Mesenchymal stem cell (in vitro differentiated cells and primary cell): ENCODE measurements around the gene PIK3CB.

Experiments
- DNase-seq: peaks from one replicate; pipeline ENCODE4 v3.0.0-alpha.2; 2013
- H2AFZ ChIP-seq: one replicate; pipeline ENCODE4 v1.6.1; 2013; ENCODE audit warnings: low read depth, mild to moderate bottlenecking, control low read depth, inconsistent platforms, low read length, moderate library complexity
- H2AK5ac ChIP-seq: 2 replicates; pipeline ENCODE4 v1.6.1; 2013; ENCODE audit warnings: low read length, moderate library complexity, mild to moderate bottlenecking, inconsistent platforms; ENCODE audit not compliant: severe bottlenecking
- H2BK120ac ChIP-seq: one replicate; pipeline ENCODE4 v1.6.1; 2013; ENCODE audit warnings: low read depth, mild to moderate bottlenecking, inconsistent platforms, low read length, moderate library complexity
- H2BK12ac ChIP-seq, 2 experiments: one replicate each; pipeline ENCODE4 v1.6.1; 2013; ENCODE audit warnings: inconsistent platforms in 2 of 2, low read length in 2 of 2, mild to moderate bottlenecking in 2 of 2, moderate library complexity in 2 of 2, control low read depth in 1 of 2
- H2BK15ac ChIP-seq: one replicate; pipeline ENCODE4 v1.6.1; 2013; ENCODE audit warnings: mild to moderate bottlenecking, low read depth, inconsistent platforms; ENCODE audit not compliant: poor library complexity, severe bottlenecking
- H2BK5ac ChIP-seq: 2 replicates; pipeline ENCODE4 v1.6.1; 2013; ENCODE audit warnings: low read depth, mild to moderate bottlenecking, low read length, control low read depth, inconsistent platforms; ENCODE audit not compliant: poor library complexity, severe bottlenecking
- H3K14ac ChIP-seq, 2 experiments: one replicate each; pipeline ENCODE4 v1.6.1; 2013; ENCODE audit warnings: inconsistent platforms in 2 of 2, low read length in 2 of 2, control low read depth in 1 of 2, mild to moderate bottlenecking in 1 of 2, moderate library complexity in 1 of 2
- H3K18ac ChIP-seq, 2 experiments: one replicate each; pipeline ENCODE4 v1.6.1; 2013; ENCODE audit warnings: inconsistent platforms in 2 of 2, low read length in 2 of 2, control low read depth in 1 of 2, low read depth in 1 of 2, mild to moderate bottlenecking in 1 of 2
- H3K23ac ChIP-seq, 2 experiments: one replicate each; pipeline ENCODE4 v1.6.1; 2013; ENCODE audit warnings: inconsistent platforms in 2 of 2, low read length in 2 of 2, mild to moderate bottlenecking in 2 of 2, moderate library complexity in 2 of 2, control low read depth in 1 of 2
- H3K27ac ChIP-seq: 2 replicates; pipeline ENCODE4 v1.5.1; 2013; ENCODE audit warnings: mild to moderate bottlenecking, moderate library complexity, low read length, control low read depth, inconsistent platforms; ENCODE audit not compliant: poor library complexity, severe bottlenecking
- H3K27me3 ChIP-seq, 2 experiments: 2 replicates each; pipeline versions ENCODE4 v1.6.1 to v1.7.0; 2013; ENCODE audit warnings: low read length in 2 of 2, mild to moderate bottlenecking in 2 of 2, moderate library complexity in 2 of 2, control low read depth in 1 of 2, inconsistent platforms in 1 of 2; ENCODE audit not compliant: control insufficient read depth in 1 of 2, insufficient read depth in 1 of 2
- H3K36me3 ChIP-seq, 2 experiments: 2 replicates each; pipeline versions ENCODE4 v1.6.1 to v1.7.0; 2013; ENCODE audit warnings: low read length in 2 of 2, control low read depth in 1 of 2, inconsistent platforms in 1 of 2, low read depth in 1 of 2, mild to moderate bottlenecking in 1 of 2; ENCODE audit not compliant: insufficient read depth in 2 of 2, control insufficient read depth in 1 of 2
- H3K4ac ChIP-seq, 2 experiments: one replicate each; pipeline ENCODE4 v1.6.1; 2013; ENCODE audit warnings: inconsistent platforms in 2 of 2, low read length in 2 of 2, mild to moderate bottlenecking in 2 of 2, moderate library complexity in 2 of 2, control low read depth in 1 of 2, low read depth in 1 of 2
- H3K4me1 ChIP-seq: 2 replicates; pipeline ENCODE4 v1.6.1; 2013; ENCODE audit warnings: low read depth, low read length, control low read depth; ENCODE audit not compliant: control insufficient read depth, insufficient read depth
- H3K4me2 ChIP-seq: 2 replicates; pipeline ENCODE4 v1.6.1; 2013; ENCODE audit warnings: low read length, mild to moderate bottlenecking, inconsistent platforms; ENCODE audit not compliant: poor library complexity, severe bottlenecking
- H3K4me3 ChIP-seq, 2 experiments: 2 replicates each; pipeline versions ENCODE4 v1.5.1 to v1.7.0; 2013; ENCODE audit warnings: low read length in 2 of 2, mild to moderate bottlenecking in 2 of 2, control low read depth in 1 of 2, low read depth in 1 of 2; ENCODE audit not compliant: insufficient read depth in 1 of 2
- H3K79me1 ChIP-seq: replicated peaks from 2 replicates; pipeline ENCODE4 v1.6.1; 2013; ENCODE audit warnings: mild to moderate bottlenecking, control low read depth, low read length, inconsistent platforms; ENCODE audit not compliant: poor library complexity, severe bottlenecking
- H3K9ac ChIP-seq: 2 replicates; pipeline ENCODE4 v1.7.0; 2013; ENCODE audit warnings: mild to moderate bottlenecking, low read length, moderate library complexity
- H3K9me3 ChIP-seq: 2 replicates; pipeline ENCODE4 v1.7.0; 2013; ENCODE audit warnings: mild to moderate bottlenecking, low read length; ENCODE audit not compliant: control insufficient read depth
- H4K8ac ChIP-seq: one replicate; pipeline ENCODE4 v1.6.1; 2013; ENCODE audit warnings: inconsistent platforms, mild to moderate bottlenecking, low read length, moderate library complexity
- H4K91ac ChIP-seq: one replicate; pipeline ENCODE4 v1.6.1; 2013; ENCODE audit warnings: mild to moderate bottlenecking, low read length, inconsistent platforms
- WGBS: methylation state at CpG from one replicate; pipeline ENCODE4 v1.1.7; 2013; ENCODE audit warnings: mixed read lengths; 5-methylcytosine and 5-hydroxymethylcytosine counted together

PIK3CB gene

DNA sequence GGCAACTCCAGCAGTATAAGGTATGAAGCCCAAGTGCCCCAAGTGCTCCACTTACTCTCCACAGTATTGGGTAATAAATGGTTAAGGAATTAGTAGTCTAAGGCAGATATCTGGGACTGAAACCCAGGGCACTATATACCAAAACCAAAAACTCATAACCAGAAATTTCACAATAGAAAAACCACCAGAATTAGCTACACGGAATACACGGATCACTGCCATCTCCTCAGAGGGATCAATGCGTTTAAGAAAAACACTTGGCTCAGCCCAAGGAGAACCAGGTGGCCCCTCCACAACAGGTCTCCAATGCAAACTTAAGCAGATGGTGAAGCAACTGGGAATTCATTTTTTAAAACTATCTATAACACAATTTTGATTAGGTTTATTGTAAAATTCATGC, 142.6 kb downstream of the PIK3CB start:
- H3K23ac ChIP-seq: no peak overlapping the region
- H3K79me1 ChIP-seq: peaks cover 3% of the 10 kb centered on the region
- H3K36me3 ChIP-seq: peaks cover 0 to 8% of the 10 kb centered on the region in 2 experiments
- no peak overlapping the region for H4K8ac ChIP-seq
- H2BK5ac ChIP-seq: peak overlapping the region; percentile 57
- no peak overlapping the region for H3K4me2 ChIP-seq
- no peak overlapping the region for H3K27ac ChIP-seq
- H4K91ac ChIP-seq: no peak overlapping the region
- H2BK120ac ChIP-seq: no peak overlapping the region
- H2BK15ac ChIP-seq: no peak overlapping the region
- H3K9me3 ChIP-seq: no peaks in the 10 kb centered on the region
- no peak overlapping the region for H3K18ac ChIP-seq
- H3K4me1 ChIP-seq: peaks cover 10% of the 10 kb centered on the region
- H2AK5ac ChIP-seq: no peak overlapping the region
- DNase-seq: no peak
- no peak overlapping the region for H2AFZ ChIP-seq
- H2BK12ac ChIP-seq: no peak overlapping the region
- no peaks in the 10 kb centered on the region for H3K27me3 ChIP-seq
- WGBS: 90% methylated on average over 3 of the region's 3 CpGs
- H3K4me3 ChIP-seq: no peak overlapping the region
- no peak overlapping the region for H3K14ac ChIP-seq
- H3K9ac ChIP-seq: no peak overlapping the region
- no peak overlapping the region for H3K4ac ChIP-seq

DNA sequence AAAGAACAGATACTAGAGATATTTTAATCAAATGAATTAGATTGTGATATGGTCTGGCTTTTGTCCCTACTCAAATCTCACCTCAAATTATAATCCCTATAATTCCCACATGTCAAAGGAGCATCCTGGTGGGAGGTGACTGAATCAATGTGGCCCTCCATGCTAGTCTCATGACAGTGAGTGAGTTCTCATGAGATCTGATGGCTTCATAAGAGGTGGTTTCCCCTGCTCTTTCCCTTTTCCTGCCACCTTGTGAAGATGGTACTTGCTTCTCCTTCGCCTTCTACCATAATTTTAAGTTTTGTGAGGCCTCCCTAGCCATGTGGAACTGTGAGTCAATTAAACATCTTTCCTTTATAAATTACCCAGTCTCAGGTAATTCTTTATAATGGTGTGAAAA, 143.4 kb downstream of the PIK3CB start:
- Histone ChIP-seq H3K27me3 (no peaks in the 10 kb centered on the region), H3K4ac (no peak overlapping the region), H3K4me3 (no peak overlapping the region), H3K36me3 (peaks cover 0 to 8% of the 10 kb centered on the region in 2 experiments), H3K14ac (no peak overlapping the region), H3K4me1 (peaks cover 10% of the 10 kb centered on the region), H2BK120ac (no peak overlapping the region), H4K8ac (peak overlapping the region; percentile 1), H2BK5ac (no peak overlapping the region), H3K79me1 (peaks cover 3% of the 10 kb centered on the region), H2AFZ (no peak overlapping the region), H3K9me3 (no peaks in the 10 kb centered on the region), H3K9ac (no peak overlapping the region), H2AK5ac (no peak overlapping the region), H2BK15ac (no peak overlapping the region), H4K91ac (no peak overlapping the region), H3K27ac (no peak overlapping the region), H3K18ac (no peak overlapping the region), H3K4me2 (no peak overlapping the region), H2BK12ac (no peak overlapping the region), H3K23ac (no peak overlapping the region)
- WGBS: 100% methylated on average over 1 of the region's 1 CpG
- DNase-seq: no peak

DNA sequence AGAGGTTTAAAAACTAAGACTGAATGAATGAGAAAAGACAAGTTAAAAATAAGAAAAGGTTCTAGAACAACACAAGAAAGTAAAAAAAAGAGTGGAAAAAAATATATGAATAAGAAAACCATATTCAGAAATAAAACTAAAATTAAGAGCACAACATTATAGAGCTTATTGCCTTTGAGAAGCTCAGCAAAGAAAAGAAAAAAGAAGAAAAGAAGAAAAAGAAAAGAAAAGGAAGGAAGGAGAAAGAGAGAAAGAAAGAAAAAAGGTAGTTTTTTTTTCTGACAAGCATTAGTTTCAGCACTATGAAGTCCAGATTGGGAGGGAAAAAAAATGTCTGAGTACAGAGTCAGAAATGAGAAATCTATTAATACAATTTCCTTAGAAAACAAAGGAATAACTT, 144.7 kb downstream of the PIK3CB start:
- H3K9ac ChIP-seq: no peak overlapping the region
- H3K4ac ChIP-seq: no peak overlapping the region
- H3K79me1 ChIP-seq: peaks cover 3% of the 10 kb centered on the region
- H3K27ac ChIP-seq: no peak overlapping the region
- no peak overlapping the region for H2BK120ac ChIP-seq
- no peak overlapping the region for H3K4me3 ChIP-seq
- H3K9me3 ChIP-seq: no peaks in the 10 kb centered on the region
- no peak overlapping the region for H3K4me2 ChIP-seq
- no peak overlapping the region for H2BK12ac ChIP-seq
- no peak overlapping the region for H3K23ac ChIP-seq
- H3K14ac ChIP-seq: no peak overlapping the region
- peaks cover 12% of the 10 kb centered on the region for H3K4me1 ChIP-seq
- no peak overlapping the region for H2AK5ac ChIP-seq
- H3K36me3 ChIP-seq: peaks cover 3 to 8% of the 10 kb centered on the region in 2 experiments
- no peak for DNase-seq
- no peak overlapping the region for H2BK15ac ChIP-seq
- H4K91ac ChIP-seq: no peak overlapping the region
- H2BK5ac ChIP-seq: no peak overlapping the region
- no peaks in the 10 kb centered on the region for H3K27me3 ChIP-seq
- no peak overlapping the region for H3K18ac ChIP-seq
- no peak overlapping the region for H2AFZ ChIP-seq
- no peak overlapping the region for H4K8ac ChIP-seq

DNA sequence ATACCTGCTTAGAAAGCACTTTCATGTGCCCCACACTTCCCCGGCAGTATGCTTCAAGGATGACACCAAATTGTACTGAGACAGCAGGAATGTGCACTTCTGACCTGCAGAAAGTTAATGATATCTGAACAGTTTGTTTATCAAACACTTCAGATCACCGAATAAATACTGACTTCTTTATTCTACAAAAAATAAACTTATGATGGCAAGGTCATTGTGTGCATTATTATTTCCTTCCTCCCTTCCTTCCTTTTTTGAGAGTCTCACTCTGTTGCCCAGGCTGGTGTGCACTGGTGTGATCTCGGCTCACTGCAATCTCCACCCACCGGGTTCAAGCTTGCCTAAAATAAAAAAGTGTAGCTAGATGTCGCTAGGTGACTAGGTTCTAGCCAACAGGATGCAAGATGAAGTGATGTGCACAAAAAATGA, 145.8 kb downstream of the PIK3CB start:
- H3K9me3 ChIP-seq: no peaks in the 10 kb centered on the region
- no peak overlapping the region for H4K91ac ChIP-seq
- WGBS: 52% methylated on average over 4 of the region's 5 CpGs
- H2BK15ac ChIP-seq: no peak overlapping the region
- H2AFZ ChIP-seq: no peak overlapping the region
- peak overlapping the region in 1 of 2 experiments; percentile 42 for H2BK12ac ChIP-seq
- H3K4me2 ChIP-seq: no peak overlapping the region
- H3K14ac ChIP-seq: no peak overlapping the region
- H2AK5ac ChIP-seq: no peak overlapping the region
- no peak overlapping the region for H3K9ac ChIP-seq
- H3K79me1 ChIP-seq: peaks cover 7% of the 10 kb centered on the region
- no peak overlapping the region for H3K27ac ChIP-seq
- H4K8ac ChIP-seq: no peak overlapping the region
- H3K4me1 ChIP-seq: peaks cover 12% of the 10 kb centered on the region
- H2BK120ac ChIP-seq: peak overlapping the region; percentile 21
- no peaks in the 10 kb centered on the region for H3K27me3 ChIP-seq
- no peak overlapping the region for H3K18ac ChIP-seq
- no peak overlapping the region for H3K4ac ChIP-seq
- H3K23ac ChIP-seq: no peak overlapping the region
- no peak for DNase-seq
- no peak overlapping the region for H2BK5ac ChIP-seq
- no peak overlapping the region for H3K4me3 ChIP-seq
- peaks cover 3 to 11% of the 10 kb centered on the region in 2 experiments for H3K36me3 ChIP-seq
